Calu3 (cell line): ENCODE measurements around the gene OSMR. TPM values are rescaled to one million over a fixed set of nuclear protein-coding genes. Genes with fewer than 3 reads are reported as not detected.

Source experiments
- BruUV-seq: library from RNA; stranded (reverse); fragments of 400-500 nt; replicated peaks from 2 replicates; lab custom pipeline; 2021; lab: Mats Ljungman, UMichigan
- CTCF ChIA-PET: fragments of 300-600 bp; sonication (Branson Sonifier 250); formaldehyde crosslinking; loops from one replicate; lab custom pipeline; 2022; ENCODE audit warnings: antibody characterized with exemption; lab: Charles Lee
- DNase-seq: peaks from one replicate; pipeline ENCODE4 v3.0.0; 2022
- H3K27ac Mint-ChIP-seq: one replicate; pipeline ENCODE4 v1.8.0; 2022; ENCODE audit warnings: mixed read lengths; ENCODE audit not compliant: unreplicated experiment
- H3K27me3 Mint-ChIP-seq: one replicate; pipeline ENCODE4 v1.8.0; 2022; ENCODE audit warnings: mixed read lengths; ENCODE audit not compliant: unreplicated experiment
- H3K36me3 Mint-ChIP-seq: one replicate; pipeline ENCODE4 v1.8.0; 2022; ENCODE audit warnings: mild to moderate bottlenecking, moderate library complexity, mixed read lengths; ENCODE audit not compliant: insufficient read depth, unreplicated experiment
- H3K4me1 Mint-ChIP-seq: one replicate; pipeline ENCODE4 v1.8.0; 2022; ENCODE audit warnings: mild to moderate bottlenecking, low read depth, mixed read lengths; ENCODE audit not compliant: unreplicated experiment
- H3K4me3 Mint-ChIP-seq: one replicate; pipeline ENCODE4 v1.8.0; 2022; ENCODE audit warnings: mild to moderate bottlenecking, low read depth, moderate library complexity, mixed read lengths; ENCODE audit not compliant: unreplicated experiment
- H3K9me3 Mint-ChIP-seq: one replicate; pipeline ENCODE4 v1.8.0; 2022; ENCODE audit warnings: low read depth, mixed read lengths; ENCODE audit not compliant: unreplicated experiment
- intact Hi-C: fragments of 100-400 bp; cut with micrococcal nuclease; formaldehyde crosslinking; loops from one replicate; pipeline ENCODE4 v1.10.0; 2022; ENCODE audit not compliant: unreplicated experiment
- total RNA-seq: library from RNA; stranded (reverse); gene quantifications from 2 replicates; pipeline ENCODE4 v1.2.3, GENCODE V29; 2022
- TF ChIP-seq, protein P1 (sequence below): fragments of 200-600 bp; IDR thresholded peaks from one replicate; pipeline ENCODE4 v1.8.0; 2022; ENCODE audit warnings: antibody characterized with exemption; ENCODE audit not compliant: unreplicated experiment

Gene OSMR
- total RNA-seq, 1 experiment from 2014 or later, result 76.4 TPM

- no peak for DNase-seq
- Mint-ChIP-seq H3K4me3 (no peak overlapping the region), H3K9me3 (no peaks in the 10 kb centered on the region), H3K36me3 (peaks cover 14% of the 10 kb centered on the region), H3K4me1 (no peaks in the 10 kb centered on the region), H3K27ac (no peak overlapping the region), H3K27me3 (no peaks in the 10 kb centered on the region)
- TF ChIP-seq, protein P1, sequence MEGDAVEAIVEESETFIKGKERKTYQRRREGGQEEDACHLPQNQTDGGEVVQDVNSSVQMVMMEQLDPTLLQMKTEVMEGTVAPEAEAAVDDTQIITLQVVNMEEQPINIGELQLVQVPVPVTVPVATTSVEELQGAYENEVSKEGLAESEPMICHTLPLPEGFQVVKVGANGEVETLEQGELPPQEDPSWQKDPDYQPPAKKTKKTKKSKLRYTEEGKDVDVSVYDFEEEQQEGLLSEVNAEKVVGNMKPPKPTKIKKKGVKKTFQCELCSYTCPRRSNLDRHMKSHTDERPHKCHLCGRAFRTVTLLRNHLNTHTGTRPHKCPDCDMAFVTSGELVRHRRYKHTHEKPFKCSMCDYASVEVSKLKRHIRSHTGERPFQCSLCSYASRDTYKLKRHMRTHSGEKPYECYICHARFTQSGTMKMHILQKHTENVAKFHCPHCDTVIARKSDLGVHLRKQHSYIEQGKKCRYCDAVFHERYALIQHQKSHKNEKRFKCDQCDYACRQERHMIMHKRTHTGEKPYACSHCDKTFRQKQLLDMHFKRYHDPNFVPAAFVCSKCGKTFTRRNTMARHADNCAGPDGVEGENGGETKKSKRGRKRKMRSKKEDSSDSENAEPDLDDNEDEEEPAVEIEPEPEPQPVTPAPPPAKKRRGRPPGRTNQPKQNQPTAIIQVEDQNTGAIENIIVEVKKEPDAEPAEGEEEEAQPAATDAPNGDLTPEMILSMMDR, result no peak
- intact Hi-C loops, result no loop called here
- CTCF ChIA-PET, result no interaction called here
- no TSS peak for BruUV-seq
These were observed 81.7 kb downstream of the OSMR start for GRCh38 chr5:38927470-38927869.

DNA sequence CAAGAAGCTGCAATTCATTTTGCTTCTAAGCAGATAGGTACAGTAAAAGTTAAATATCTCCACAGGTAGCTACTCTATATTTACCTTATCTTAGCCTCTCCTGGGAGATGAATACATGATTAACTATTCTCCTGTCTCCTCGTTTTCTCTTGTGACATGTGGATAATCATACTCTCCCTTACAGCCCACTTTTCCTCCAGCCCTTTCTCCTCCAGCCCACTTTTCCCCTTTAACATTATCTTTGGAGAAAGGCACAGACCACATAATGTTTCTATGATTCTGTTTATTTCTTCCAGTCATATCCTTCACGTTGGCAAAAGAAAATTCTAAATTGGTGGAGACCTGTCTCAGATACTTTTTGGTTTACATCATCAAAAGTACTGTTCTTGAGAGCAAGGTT, 84.0 kb downstream of the OSMR start:
- intact Hi-C loops, result no loop called here
- TF ChIP-seq, protein P1, result no peak
- Mint-ChIP-seq H3K9me3 (no peaks in the 10 kb centered on the region), H3K27ac (no peak overlapping the region), H3K36me3 (peaks cover 24% of the 10 kb centered on the region), H3K4me1 (no peaks in the 10 kb centered on the region), H3K4me3 (no peak overlapping the region), H3K27me3 (no peaks in the 10 kb centered on the region)
- DNase-seq, result no peak
- CTCF ChIA-PET, result no interaction called here
- no TSS peak for BruUV-seq

DNA sequence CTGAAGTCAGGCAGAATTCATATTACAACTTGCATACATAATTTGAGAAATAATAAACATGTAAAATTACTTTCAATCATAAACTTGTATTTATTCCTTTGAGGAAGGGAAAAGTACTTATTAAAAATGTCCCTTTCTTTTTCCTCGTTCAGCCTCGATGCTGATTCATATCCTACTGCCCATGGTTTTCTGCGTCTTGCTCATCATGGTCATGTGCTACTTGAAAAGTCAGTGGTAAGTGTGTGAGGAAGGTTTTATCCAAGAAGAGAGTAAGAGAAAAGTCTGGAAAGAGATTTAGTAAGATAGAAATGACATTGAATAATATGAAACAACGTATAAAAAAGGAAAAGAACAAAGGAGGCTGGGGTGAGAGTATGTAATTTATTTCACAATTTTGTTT, 85.9 kb downstream of the OSMR start:
- BruUV-seq, result no TSS peak
- TF ChIP-seq, protein P1, result no peak
- Mint-ChIP-seq H3K4me3 (no peak overlapping the region), H3K9me3 (no peaks in the 10 kb centered on the region), H3K4me1 (no peaks in the 10 kb centered on the region), H3K27me3 (no peaks in the 10 kb centered on the region), H3K27ac (no peak overlapping the region), H3K36me3 (peaks cover 22% of the 10 kb centered on the region)
- CTCF ChIA-PET, result no interaction called here
- intact Hi-C loops, result no loop called here
- DNase-seq, result no peak

DNA sequence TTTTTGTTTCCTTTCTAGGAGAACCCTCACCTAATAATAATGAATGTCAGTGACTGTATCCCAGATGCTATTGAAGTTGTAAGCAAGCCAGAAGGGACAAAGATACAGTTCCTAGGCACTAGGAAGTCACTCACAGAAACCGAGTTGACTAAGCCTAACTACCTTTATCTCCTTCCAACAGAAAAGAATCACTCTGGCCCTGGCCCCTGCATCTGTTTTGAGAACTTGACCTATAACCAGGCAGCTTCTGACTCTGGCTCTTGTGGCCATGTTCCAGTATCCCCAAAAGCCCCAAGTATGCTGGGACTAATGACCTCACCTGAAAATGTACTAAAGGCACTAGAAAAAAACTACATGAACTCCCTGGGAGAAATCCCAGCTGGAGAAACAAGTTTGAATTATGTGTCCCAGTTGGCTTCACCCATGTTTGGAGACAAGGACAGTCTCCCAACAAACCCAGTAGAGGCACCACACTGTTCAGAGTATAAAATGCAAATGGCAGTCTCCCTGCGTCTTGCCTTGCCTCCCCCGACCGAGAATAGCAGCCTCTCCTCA, 87.1 kb downstream of the OSMR start:
- TF ChIP-seq, protein P1, result no peak

More for the DNA sequence above, 87.1 kb downstream of the OSMR start:
- no peak overlapping the region for H3K27ac Mint-ChIP-seq
- H3K27me3 Mint-ChIP-seq, result no peaks in the 10 kb centered on the region
- peaks cover 29% of the 10 kb centered on the region for H3K36me3 Mint-ChIP-seq
- DNase-seq, result no peak
- no peaks in the 10 kb centered on the region for H3K4me1 Mint-ChIP-seq
- intact Hi-C loops, result no loop called here
- CTCF ChIA-PET, result no interaction called here
- H3K9me3 Mint-ChIP-seq, result no peaks in the 10 kb centered on the region
- no peak overlapping the region for H3K4me3 Mint-ChIP-seq
- BruUV-seq, result no TSS peak
